HL-60/S4 treated with phorbol 12-myristate 13-acetate at 8.2 ng/mL for 4 days and 3 days (cell line): Measurements from ENCODE around the gene ZBTB49.
"Not testable (repeated sequence)": the region's sequence is repeated elsewhere in the genome, so short reads cannot be mapped to it uniquely, and the experiment has no call there.

ENCODE experiments used
- in situ Hi-C: fragments of 300-500 bp; cut with MboI; formaldehyde crosslinking; loops from 2 replicates; pipeline ENCODE4 v1.15.0; 2022; ENCODE audit warnings: low sequenced_read_pairs

The ZBTB49 gene

GRCh38 chr4:4348585-4348984 lies 58.5 kb downstream of the ZBTB49 start:
- in situ Hi-C loops = not testable (repeated sequence)

- in situ Hi-C loops = no loop called here
Measured at GRCh38 chr4:4349867-4350266, 59.8 kb downstream of the ZBTB49 start.

- in situ Hi-C loops = no loop called here
Measured at GRCh38 chr4:4350909-4351308, 60.9 kb downstream of the ZBTB49 start.

GRCh38 chr4:4355302-4355701 lies 65.3 kb downstream of the ZBTB49 start:
- in situ Hi-C loops = no loop called here

- in situ Hi-C loops = no loop called here
Measured at GRCh38 chr4:4356106-4357041, 66.3 kb downstream of the ZBTB49 start.

- in situ Hi-C loops = no loop called here
Measured at GRCh38 chr4:4358093-4358854, 68.2 kb downstream of the ZBTB49 start.

- in situ Hi-C loops = no loop called here
Measured at GRCh38 chr4:4361883-4362282, 71.8 kb downstream of the ZBTB49 start.

GRCh38 chr4:4362991-4363697 lies 73.1 kb downstream of the ZBTB49 start:
- in situ Hi-C loops = no loop called here

- in situ Hi-C loops = no loop called here
Measured at GRCh38 chr4:4364061-4364460, 74.0 kb downstream of the ZBTB49 start.

- in situ Hi-C loops = no loop called here
Measured at GRCh38 chr4:4364486-4365208, 74.6 kb downstream of the ZBTB49 start.

GRCh38 chr4:4368809-4369580 lies 78.9 kb downstream of the ZBTB49 start:
- in situ Hi-C loops = no loop called here
